Measurements from ENCODE around the gene KIAA2012. TPM values are rescaled to one million over a fixed set of nuclear protein-coding genes. Genes with fewer than 3 reads are reported as not detected.

KIAA2012 gene
- total RNA-seq, 1 donor from 2014 or later = not detected

DNA sequence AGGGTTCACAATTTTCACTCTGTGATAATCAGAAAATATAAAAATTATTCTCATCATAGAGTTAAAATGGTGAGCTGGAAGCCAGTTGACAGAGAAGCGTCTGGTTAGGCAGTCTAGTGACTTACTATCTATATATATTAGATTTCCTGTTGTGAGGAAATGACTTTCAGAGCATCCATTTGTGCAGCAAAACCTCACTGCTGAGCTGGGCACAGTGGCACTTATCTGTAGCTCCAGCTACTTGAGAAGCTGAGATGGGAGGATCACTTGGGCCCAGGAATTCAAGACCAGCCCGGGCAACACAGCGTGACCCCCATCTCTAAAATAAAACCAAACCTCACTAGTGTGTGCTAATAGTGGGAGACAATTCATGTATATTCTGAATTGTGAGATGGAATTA lies 7.2 kb upstream of the KIAA2012 start:
- Mint-ChIP-seq H3K27ac (ENCODE audit: unreplicated experiment) (no peak overlapping the region), H3K4me3 (ENCODE audit: unreplicated experiment) (no peak overlapping the region), H3K9me3 (ENCODE audit: unreplicated experiment) (no peaks in the 10 kb centered on the region), H3K27me3 (ENCODE audit: unreplicated experiment) (no peaks in the 10 kb centered on the region), H3K4me1 (ENCODE audit: low read depth, unreplicated experiment) (peaks cover 9% of the 10 kb centered on the region), H3K36me3 (ENCODE audit: unreplicated experiment) (no peaks in the 10 kb centered on the region)
- no peak for DNase-seq
- TF ChIP-seq, protein P1, sequence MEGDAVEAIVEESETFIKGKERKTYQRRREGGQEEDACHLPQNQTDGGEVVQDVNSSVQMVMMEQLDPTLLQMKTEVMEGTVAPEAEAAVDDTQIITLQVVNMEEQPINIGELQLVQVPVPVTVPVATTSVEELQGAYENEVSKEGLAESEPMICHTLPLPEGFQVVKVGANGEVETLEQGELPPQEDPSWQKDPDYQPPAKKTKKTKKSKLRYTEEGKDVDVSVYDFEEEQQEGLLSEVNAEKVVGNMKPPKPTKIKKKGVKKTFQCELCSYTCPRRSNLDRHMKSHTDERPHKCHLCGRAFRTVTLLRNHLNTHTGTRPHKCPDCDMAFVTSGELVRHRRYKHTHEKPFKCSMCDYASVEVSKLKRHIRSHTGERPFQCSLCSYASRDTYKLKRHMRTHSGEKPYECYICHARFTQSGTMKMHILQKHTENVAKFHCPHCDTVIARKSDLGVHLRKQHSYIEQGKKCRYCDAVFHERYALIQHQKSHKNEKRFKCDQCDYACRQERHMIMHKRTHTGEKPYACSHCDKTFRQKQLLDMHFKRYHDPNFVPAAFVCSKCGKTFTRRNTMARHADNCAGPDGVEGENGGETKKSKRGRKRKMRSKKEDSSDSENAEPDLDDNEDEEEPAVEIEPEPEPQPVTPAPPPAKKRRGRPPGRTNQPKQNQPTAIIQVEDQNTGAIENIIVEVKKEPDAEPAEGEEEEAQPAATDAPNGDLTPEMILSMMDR (IDR thresholded peaks at IDR 0.05; ENCODE audit: partially characterized antibody, unreplicated experiment) = no peak

DNA sequence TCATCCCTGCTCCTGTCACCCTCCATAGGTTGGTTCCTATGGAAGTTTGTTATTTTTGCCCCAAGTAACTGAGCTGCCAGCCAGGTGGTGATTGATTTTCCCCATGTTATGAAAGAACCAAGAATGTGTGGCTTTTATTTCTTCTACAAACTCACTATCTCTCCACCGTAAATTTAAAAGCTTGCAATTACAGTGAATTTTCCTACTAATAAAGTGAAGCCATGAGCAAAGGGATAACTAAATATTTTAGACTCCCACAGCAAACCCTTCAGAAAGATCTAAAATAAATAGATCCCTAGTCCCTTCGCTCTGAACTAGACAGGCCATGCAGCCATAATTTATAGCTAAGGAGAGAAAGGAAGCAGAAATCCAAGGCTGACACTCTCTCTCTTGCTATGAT lies 6.2 kb upstream of the KIAA2012 start:
- Mint-ChIP-seq H3K27me3 (ENCODE audit: unreplicated experiment) (no peaks in the 10 kb centered on the region), H3K4me3 (ENCODE audit: unreplicated experiment) (no peak overlapping the region), H3K9me3 (ENCODE audit: unreplicated experiment) (no peaks in the 10 kb centered on the region), H3K36me3 (ENCODE audit: unreplicated experiment) (no peaks in the 10 kb centered on the region), H3K27ac (ENCODE audit: unreplicated experiment) (no peak overlapping the region), H3K4me1 (ENCODE audit: low read depth, unreplicated experiment) (peaks cover 9% of the 10 kb centered on the region)
- TF ChIP-seq, protein P1 (IDR thresholded peaks at IDR 0.05; ENCODE audit: partially characterized antibody, unreplicated experiment) = no peak
- DNase-seq = no peak

DNA sequence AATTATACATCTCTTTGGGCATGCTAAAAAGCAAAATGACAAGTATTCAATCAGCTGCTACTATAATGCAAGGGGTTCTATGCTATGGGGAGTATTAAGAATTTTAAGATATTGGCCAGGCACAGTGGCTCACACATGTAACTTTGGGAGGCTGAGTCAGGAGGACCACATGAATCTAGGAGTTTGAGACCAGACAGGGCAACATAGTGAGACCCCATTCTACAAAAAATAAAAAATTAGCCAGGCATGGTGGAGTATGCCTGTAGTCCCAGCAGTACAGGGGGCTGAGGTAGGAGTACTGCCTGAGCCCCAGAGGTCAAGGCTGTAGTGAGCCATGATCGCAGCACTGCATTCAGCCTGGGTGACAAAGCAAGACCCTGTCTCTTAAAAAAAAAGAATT lies 5.5 kb upstream of the KIAA2012 start:
- TF ChIP-seq, protein P1 (IDR thresholded peaks at IDR 0.05; ENCODE audit: partially characterized antibody, unreplicated experiment) = no peak
- Mint-ChIP-seq H3K27ac (ENCODE audit: unreplicated experiment) (no peak overlapping the region), H3K36me3 (ENCODE audit: unreplicated experiment) (no peaks in the 10 kb centered on the region), H3K4me3 (ENCODE audit: unreplicated experiment) (no peak overlapping the region), H3K27me3 (ENCODE audit: unreplicated experiment) (no peaks in the 10 kb centered on the region), H3K4me1 (ENCODE audit: low read depth, unreplicated experiment) (peaks cover 11% of the 10 kb centered on the region), H3K9me3 (ENCODE audit: unreplicated experiment) (no peaks in the 10 kb centered on the region)
- no peak for DNase-seq

DNA sequence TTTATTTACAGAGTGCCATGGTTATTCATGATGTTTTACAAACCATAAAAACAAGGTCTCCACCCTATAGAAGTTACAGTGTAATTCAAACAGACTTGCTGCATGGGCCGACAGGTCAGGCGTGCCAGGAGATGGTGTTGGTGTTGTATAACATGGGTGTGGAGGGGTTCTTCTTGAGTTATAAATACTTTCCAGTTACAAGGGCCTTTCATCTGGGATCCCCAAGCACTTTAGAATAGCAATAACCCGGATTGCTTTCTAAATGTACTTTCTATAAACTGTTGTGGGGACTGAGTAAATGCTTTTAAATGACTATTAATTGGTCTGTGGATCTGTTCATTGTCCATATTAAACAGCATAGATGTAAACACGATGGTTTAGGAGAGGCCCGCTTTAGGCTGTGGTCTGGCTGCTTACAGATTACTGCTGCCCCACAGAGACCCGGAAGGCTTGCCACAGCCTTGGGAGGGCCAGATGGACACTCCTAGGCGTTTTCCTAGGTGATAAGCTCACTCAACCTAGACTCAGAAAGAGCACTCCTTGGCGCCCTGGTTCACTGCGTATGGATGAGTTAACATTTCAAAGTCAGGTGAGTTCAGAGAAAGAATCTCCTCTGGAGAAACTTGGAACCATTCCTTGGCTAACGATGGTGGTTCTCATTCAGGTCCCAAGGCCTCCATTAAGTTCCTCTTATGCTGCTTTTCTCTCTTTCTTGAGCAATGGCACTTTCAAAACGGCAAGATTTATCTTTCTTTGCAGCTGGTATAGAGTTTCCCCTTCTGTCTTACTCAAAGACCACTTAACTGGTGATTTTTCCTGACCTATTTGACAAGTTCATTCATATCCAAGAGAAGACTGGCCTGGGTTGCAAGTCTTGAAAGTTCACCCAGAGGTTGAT lies 3.6 kb upstream of the KIAA2012 start:
- H3K9me3 Mint-ChIP-seq (ENCODE audit: unreplicated experiment) = no peaks in the 10 kb centered on the region
- no peaks in the 10 kb centered on the region for H3K36me3 Mint-ChIP-seq (ENCODE audit: unreplicated experiment)
- H3K4me1 Mint-ChIP-seq (ENCODE audit: low read depth, unreplicated experiment) = peaks cover 10% of the 10 kb centered on the region
- peaks cover 2% of the 10 kb centered on the region for H3K27me3 Mint-ChIP-seq (ENCODE audit: unreplicated experiment)
- no peak overlapping the region for H3K27ac Mint-ChIP-seq (ENCODE audit: unreplicated experiment)
- TF ChIP-seq, protein P1 (IDR thresholded peaks at IDR 0.05; ENCODE audit: partially characterized antibody, unreplicated experiment) = no peak
- no peak for DNase-seq
- H3K4me3 Mint-ChIP-seq (ENCODE audit: unreplicated experiment) = no peak overlapping the region

DNA sequence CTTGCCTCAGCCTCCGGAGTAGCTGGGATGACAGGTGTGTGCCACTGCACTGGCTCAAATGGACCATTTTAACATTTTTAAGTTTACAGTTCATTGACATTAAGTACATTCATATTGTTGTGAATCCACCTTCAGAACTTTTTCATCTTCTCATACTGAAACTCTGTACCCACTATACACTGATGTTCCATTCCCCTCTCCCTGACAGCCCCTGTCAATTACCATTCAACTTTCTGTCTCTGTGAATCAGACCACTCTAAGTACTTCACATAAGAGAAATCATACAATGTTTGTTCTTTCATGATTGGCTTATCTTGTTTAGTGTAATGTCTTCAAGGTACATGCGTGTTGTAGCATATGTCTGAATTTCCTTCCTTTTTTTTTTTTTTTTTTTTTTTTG lies 1.9 kb upstream of the KIAA2012 start:
- Mint-ChIP-seq H3K4me1 (ENCODE audit: low read depth, unreplicated experiment) (peaks cover 4% of the 10 kb centered on the region), H3K27ac (ENCODE audit: unreplicated experiment) (no peak overlapping the region), H3K4me3 (ENCODE audit: unreplicated experiment) (no peak overlapping the region), H3K36me3 (ENCODE audit: unreplicated experiment) (no peaks in the 10 kb centered on the region), H3K9me3 (ENCODE audit: unreplicated experiment) (no peaks in the 10 kb centered on the region), H3K27me3 (ENCODE audit: unreplicated experiment) (peaks cover 5% of the 10 kb centered on the region)
- TF ChIP-seq, protein P1 (IDR thresholded peaks at IDR 0.05; ENCODE audit: partially characterized antibody, unreplicated experiment) = no peak
- no peak for DNase-seq

All from glutamatergic neuron (in vitro differentiated cells).